GM12878 (cell line): ENCODE measurements around the gene DYRK4. TPM values are rescaled to one million over a fixed set of nuclear protein-coding genes. Genes with fewer than 3 reads are reported as not detected.

ENCODE experiments used
- ATAC-seq: fragments of 200-7000 bp; cut with Tn5 transposase; 3 replicates; pipeline ENCODE4 v1.9.1; 2020; ENCODE audit warnings: mild to moderate bottlenecking, moderate library complexity
- BruUV-seq: library from RNA; stranded (reverse); fragments of 400-500 nt; replicated peaks from 2 replicates; lab custom pipeline; 2021; lab: Mats Ljungman, UMichigan
- CTCF ChIA-PET: fragments of 300-600 bp; sonication (Branson Sonifier 250); formaldehyde crosslinking; extraction: SDS; loops from one replicate; lab custom pipeline; 2021; ENCODE audit warnings: inconsistent platforms; lab: Yijun Ruan, JAX
- POLR2A ChIA-PET: fragments of 350-600 bp; formaldehyde crosslinking; extraction: SDS; loops from one replicate; lab custom pipeline; 2021; ENCODE audit warnings: inconsistent platforms; lab: Charles Lee
- RAD21 ChIA-PET: fragments of 300-600 bp; sonication (Branson Sonifier 250); formaldehyde crosslinking; loops from one replicate; lab custom pipeline; 2023; ENCODE audit warnings: antibody characterized with exemption; ENCODE audit not compliant: unreplicated experiment; lab: Charles Lee
- SMC1A ChIA-PET: fragments of 300-600 bp; sonication (Branson Sonifier 250); formaldehyde crosslinking; loops from one replicate; lab custom pipeline; 2023; ENCODE audit not compliant: unreplicated experiment, uncharacterized antibody; lab: Charles Lee
- DNase-seq: peaks from one replicate; pipeline ENCODE4 v3.0.0-alpha.2; 2011; ENCODE audit warnings: low read depth, low spot score
- FAIRE-seq: peaks from 3 replicates; lab custom pipeline; 2011; peaks lifted over from hg19 to GRCh38; lab: Jason Lieb, UNC
- H2AFZ ChIP-seq: 2 replicates; pipeline ENCODE4 v1.6.0; 2011; ENCODE audit warnings: low read depth, low read length, control low read depth; ENCODE audit not compliant: control insufficient read depth
- H3K27ac ChIP-seq: 2 replicates; pipeline ENCODE4 v1.5.1; 2011; ENCODE audit warnings: control low read depth; ENCODE audit not compliant: control insufficient read depth, insufficient read depth
- H3K27me3 ChIP-seq, 2 experiments: replicated peaks in 1 of 2; 2 replicates each; pipeline versions ENCODE4 v1.6.0 to v1.6.1; 2011; ENCODE audit warnings: low read length in 1 of 2; ENCODE audit not compliant: control insufficient read depth in 2 of 2, insufficient read depth in 2 of 2
- H3K36me3 ChIP-seq, 2 experiments: 2 replicates each; pipeline ENCODE4 v1.5.1; 2011; ENCODE audit warnings: low read length in 1 of 2; ENCODE audit not compliant: control insufficient read depth in 2 of 2, insufficient read depth in 2 of 2
- H3K4me1 ChIP-seq: 2 replicates; pipeline ENCODE4 v1.6.1; 2011; ENCODE audit warnings: mild to moderate bottlenecking, low read length, moderate library complexity, mixed read lengths; ENCODE audit not compliant: control insufficient read depth, insufficient read depth
- H3K4me2 ChIP-seq: 2 replicates; pipeline ENCODE4 v1.6.0; 2011; ENCODE audit warnings: control low read depth; ENCODE audit not compliant: control insufficient read depth, insufficient read depth
- H3K4me3 ChIP-seq: fragments of 200-600 bp; sonication (generic); 2 replicates; pipeline ENCODE4 v1.5.1; 2016
- H3K79me2 ChIP-seq: 2 replicates; pipeline ENCODE4 v1.6.0; 2011; ENCODE audit warnings: low read length; ENCODE audit not compliant: control insufficient read depth, insufficient read depth
- H3K9ac ChIP-seq: 2 replicates; pipeline ENCODE4 v1.8.0; 2011; ENCODE audit warnings: low read length, control low read depth, mixed read lengths; ENCODE audit not compliant: control insufficient read depth, insufficient read depth
- H3K9me3 ChIP-seq: replicated peaks from 3 replicates; pipeline ENCODE4 v1.5.1; 2011; ENCODE audit warnings: mild to moderate bottlenecking, low read length; ENCODE audit not compliant: control insufficient read depth, insufficient read depth
- H4K20me1 ChIP-seq: 2 replicates; pipeline ENCODE4 v1.6.0; 2011; ENCODE audit not compliant: control insufficient read depth, insufficient read depth
- CREM ChIP-seq: IDR thresholded peaks from 2 replicates; pipeline ENCODE4 v1.6.1; 2014; ENCODE audit warnings: antibody characterized with exemption, low read depth
- EZH2 ChIP-seq: IDR thresholded peaks from 2 replicates; pipeline ENCODE4 v1.6.1; 2012; ENCODE audit warnings: low read depth, mild to moderate bottlenecking, control low read depth, inconsistent platforms, low read length, borderline replicate concordance; ENCODE audit not compliant: control insufficient read depth
- IKZF1 ChIP-seq: fragments of 450-650 bp; conservative IDR thresholded peaks from 2 replicates; pipeline ENCODE4 v1.6.1; 2017; ENCODE audit warnings: antibody characterized with exemption, mild to moderate bottlenecking
- MYC ChIP-seq: IDR thresholded peaks from 2 replicates; pipeline ENCODE4 v1.6.1; 2011; ENCODE audit warnings: mild to moderate bottlenecking, low read length, moderate library complexity, inconsistent platforms; ENCODE audit not compliant: insufficient read depth, insufficient replicate concordance, insufficient read length, severe bottlenecking
- NFIC ChIP-seq: IDR thresholded peaks from 2 replicates; pipeline ENCODE4 v1.6.1; 2012; ENCODE audit warnings: low read depth, mild to moderate bottlenecking, inconsistent platforms, low read length, moderate library complexity
- NFXL1 ChIP-seq: fragments of 450-650 bp; IDR thresholded peaks from 2 replicates; pipeline ENCODE4 v1.6.1; 2017; ENCODE audit warnings: antibody characterized with exemption, mild to moderate bottlenecking, borderline replicate concordance
- SMARCA5 ChIP-seq: fragments of 450-650 bp; IDR thresholded peaks from 2 replicates; pipeline ENCODE4 v1.6.1; 2017; ENCODE audit warnings: mild to moderate bottlenecking
- YBX1 ChIP-seq: fragments of 450-650 bp; IDR thresholded peaks from 2 replicates; pipeline ENCODE4 v1.6.1; 2016; ENCODE audit warnings: antibody characterized with exemption
- ZBTB40 ChIP-seq: fragments of 450-650 bp; IDR thresholded peaks from 2 replicates; pipeline ENCODE4 v1.6.1; 2016; ENCODE audit warnings: mild to moderate bottlenecking, moderate library complexity, borderline replicate concordance
- in situ Hi-C: fragments of 300-500 bp; cut with MboI; formaldehyde crosslinking; loops from 9 replicates; pipeline ENCODE4 v1.14.3; 2018; ENCODE audit warnings: mixed read lengths
- intact Hi-C: fragments of 100-400 bp; cut with micrococcal nuclease; formaldehyde crosslinking; loops from one replicate; pipeline ENCODE4 v1.14.2; 2022; ENCODE audit not compliant: unreplicated experiment
- polyA plus RNA-seq, 11 experiments: library from polyadenylated mRNA; depleted of rRNA in 4 of 11; unstranded in 6 of 11; stranded (reverse) in 5 of 11; fragments of >200 nt; fragmentation: Nextera tagmentation in 4 of 11; fragmentation: Illumina TruSeq in 1 of 11; extraction: Ambion mirVana in 4 of 11; extraction: Trizol in 1 of 11; gene quantifications; 1 replicate in 1 of 11; 2 replicates in 10 of 11; pipeline versions ENCODE4 v1.2.1 to v1.2.3, GENCODE V29; 2011 to 2016; ENCODE audit warnings: inconsistent platforms in 2 of 11, missing spikeins in 2 of 11, low read depth in 1 of 11
- total RNA-seq, 4 experiments: library from RNA; depleted of rRNA in 3 of 4; stranded (reverse); fragments of >200 nt in 3 of 4; fragmentation: Illumina TruSeq in 1 of 4; extraction: Trizol in 1 of 4; gene quantifications; 2 replicates each; pipeline versions ENCODE4 v1.2.1 to v1.2.3, GENCODE V29; 2013 to 2021

Gene DYRK4
- total and polyA plus RNA-seq, 10 of the 15 experiments (the other 5 are each of a cell fraction or from before 2014, with no cell fraction given) = 30.8 to 66.7 (median 46.8) TPM

GRCh38 chr12:4653257-4653656, 91.2 kb downstream of the DYRK4 start:
- ATAC-seq (no peak), FAIRE-seq (no peak), DNase-seq (no peak)
- H3K27me3 ChIP-seq = no peaks in the 10 kb centered on the region
- ChIA-PET POLR2A (no interaction called here), RAD21 (interaction anchor here (1.2 kb wide), 1 partner anchor 180 kb away, joined by 3 read pairs; no protein-coding TSS in a partner anchor), SMC1A (no interaction called here), CTCF (no interaction called here)
- H3K36me3 ChIP-seq = peaks cover 2 to 32% of the 10 kb centered on the region in 2 experiments; a peak in 3 of 4 replicates
- BruUV-seq = no TSS peak
- H3K4me3 ChIP-seq = no peak overlapping the region
- no peak overlapping the region for H3K9ac ChIP-seq
- H3K27ac ChIP-seq = no peak overlapping the region
- no peak overlapping the region for H3K4me2 ChIP-seq
- intact Hi-C loops (no loop called here), in situ Hi-C loops (no loop called here)
- H3K4me1 ChIP-seq = 0 out of 2 replicates have a peak, but pooled peaks cover 3% of the 10 kb centered on the region
- H3K79me2 ChIP-seq = peaks cover 47% of the 10 kb centered on the region
- H3K9me3 ChIP-seq = no peaks in the 10 kb centered on the region
- no peak for TF ChIP-seq NFIC
- no peak for TF ChIP-seq IKZF1
- TF ChIP-seq SMARCA5 = no peak
- no peak for TF ChIP-seq CREM
- no peak for TF ChIP-seq EZH2
- no peak for TF ChIP-seq YBX1
- TF ChIP-seq ZBTB40 = no peak
- TF ChIP-seq NFXL1 = no peak
- TF ChIP-seq MYC = no peak
- TF ChIP-seq, all 136 proteins: peak for 0
- Histone ChIP-seq H4K20me1 (no peaks in the 10 kb centered on the region), H2AFZ (no peak overlapping the region)
